NB4 (cell line): Measurements from ENCODE around the gene CREB3L2.

ENCODE experiments used
- MYC ChIP-seq: IDR thresholded peaks from 2 replicates; pipeline ENCODE4 v1.6.1; 2011; ENCODE audit warnings: low read depth, low read length
- POLR2A ChIP-seq: IDR thresholded peaks from 2 replicates; pipeline ENCODE4 v1.6.1; 2011; ENCODE audit warnings: mild to moderate bottlenecking; ENCODE audit not compliant: insufficient read length; ENCODE audit errors: extremely low read depth
- TF ChIP-seq, protein P1 (sequence below): IDR thresholded peaks from one replicate; pipeline ENCODE4 v1.5.1; 2012; ENCODE audit warnings: low read depth, low read length

DNA sequence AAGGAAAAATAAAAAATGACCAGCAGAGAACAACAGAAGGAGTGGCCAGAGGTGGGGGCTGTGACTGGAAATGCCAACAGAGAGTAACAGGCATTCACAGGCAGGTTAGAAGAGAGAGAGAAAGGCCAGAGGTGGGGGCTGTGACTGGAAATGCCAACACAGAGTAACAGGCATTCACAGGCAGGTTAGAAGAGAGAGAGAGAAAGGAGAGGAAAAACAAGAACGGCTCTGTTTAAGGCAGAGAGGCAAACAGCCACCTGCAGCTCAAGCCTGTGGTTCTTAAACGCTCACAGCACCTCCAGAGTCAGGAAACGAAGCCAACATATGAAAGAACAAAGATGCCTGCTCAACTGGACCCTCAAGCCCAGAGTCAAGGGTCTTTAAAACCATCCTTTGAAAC lies 115.6 kb downstream of the CREB3L2 start:
- TF ChIP-seq, protein P1, sequence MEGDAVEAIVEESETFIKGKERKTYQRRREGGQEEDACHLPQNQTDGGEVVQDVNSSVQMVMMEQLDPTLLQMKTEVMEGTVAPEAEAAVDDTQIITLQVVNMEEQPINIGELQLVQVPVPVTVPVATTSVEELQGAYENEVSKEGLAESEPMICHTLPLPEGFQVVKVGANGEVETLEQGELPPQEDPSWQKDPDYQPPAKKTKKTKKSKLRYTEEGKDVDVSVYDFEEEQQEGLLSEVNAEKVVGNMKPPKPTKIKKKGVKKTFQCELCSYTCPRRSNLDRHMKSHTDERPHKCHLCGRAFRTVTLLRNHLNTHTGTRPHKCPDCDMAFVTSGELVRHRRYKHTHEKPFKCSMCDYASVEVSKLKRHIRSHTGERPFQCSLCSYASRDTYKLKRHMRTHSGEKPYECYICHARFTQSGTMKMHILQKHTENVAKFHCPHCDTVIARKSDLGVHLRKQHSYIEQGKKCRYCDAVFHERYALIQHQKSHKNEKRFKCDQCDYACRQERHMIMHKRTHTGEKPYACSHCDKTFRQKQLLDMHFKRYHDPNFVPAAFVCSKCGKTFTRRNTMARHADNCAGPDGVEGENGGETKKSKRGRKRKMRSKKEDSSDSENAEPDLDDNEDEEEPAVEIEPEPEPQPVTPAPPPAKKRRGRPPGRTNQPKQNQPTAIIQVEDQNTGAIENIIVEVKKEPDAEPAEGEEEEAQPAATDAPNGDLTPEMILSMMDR = no peak
- no peak for TF ChIP-seq POLR2A
- TF ChIP-seq MYC = no peak
